GM18517 (cell line): ENCODE results near the gene PRR18.

ENCODE experiments used
- ATAC-seq: cut with Tn5 transposase; IDR thresholded peaks from one replicate; pipeline ENCODE4 v1.9.1; 2021; ENCODE audit warnings: mild to moderate bottlenecking, moderate library complexity; ENCODE audit not compliant: unreplicated experiment

The PRR18 gene

GRCh38 chr6:166334878-166335277 lies 26.7 kb upstream of the PRR18 start:
- ATAC-seq = no peak

- ATAC-seq = peak; percentile 69
Measured at GRCh38 chr6:166333172-166333995, 25.2 kb upstream of the PRR18 start.

- ATAC-seq = no peak
Measured at GRCh38 chr6:166331503-166332415, 23.6 kb upstream of the PRR18 start.

- no peak for ATAC-seq
Measured at GRCh38 chr6:166330612-166331011, 22.4 kb upstream of the PRR18 start.

GRCh38 chr6:166325383-166326042 lies 17.3 kb upstream of the PRR18 start:
- ATAC-seq = peak; percentile 69

GRCh38 chr6:166323395-166323794 lies 15.2 kb upstream of the PRR18 start:
- ATAC-seq = no peak

- ATAC-seq = no peak
Measured at GRCh38 chr6:166318649-166319600, 10.7 kb upstream of the PRR18 start.

GRCh38 chr6:166318227-166318626 lies 10.0 kb upstream of the PRR18 start:
- no peak for ATAC-seq

GRCh38 chr6:166317261-166318212 lies 9.3 kb upstream of the PRR18 start:
- no peak for ATAC-seq

GRCh38 chr6:166315436-166315835 lies 7.2 kb upstream of the PRR18 start:
- no peak for ATAC-seq

GRCh38 chr6:166314454-166314853 lies 6.3 kb upstream of the PRR18 start:
- ATAC-seq = no peak

- ATAC-seq = no peak
Measured at GRCh38 chr6:166313255-166314070, 5.3 kb upstream of the PRR18 start.

- ATAC-seq = no peak
Measured at GRCh38 chr6:166312832-166313231, 4.6 kb upstream of the PRR18 start.

- no peak for ATAC-seq
Measured at GRCh38 chr6:166310634-166311033, 2.4 kb upstream of the PRR18 start.

GRCh38 chr6:166309977-166310376 lies 1.8 kb upstream of the PRR18 start:
- no peak for ATAC-seq

GRCh38 chr6:166308769-166309589 lies 787 bp upstream of the PRR18 start:
- ATAC-seq = no peak
